ENCODE results near the gene TLR6. TPM values are rescaled to one million over a fixed set of nuclear protein-coding genes. Genes with fewer than 3 reads are reported as not detected.
A peak's percentile ranks its signal among the peaks of the same experiment; 100 is the strongest.

TLR6 gene
- total and polyA plus RNA-seq, 2 donors (not counting 1 experiment from before 2014, with no cell fraction given) = 10.0 to 60.6 TPM

GRCh38 chr4:38822748-38823303 lies 33.8 kb downstream of the TLR6 start:
- Histone ChIP-seq H3K4me2 (replicated peaks; ENCODE audit: low read depth, low read length, poor library complexity, severe bottlenecking) (no peak overlapping the region), H3K9ac (ENCODE audit: low read length) (no peak overlapping the region), H3K27ac (ENCODE audit: low read length in 2 of 2) (no peak overlapping the region), H2AFZ (ENCODE audit: insufficient read depth, low read depth, low read length, poor library complexity, severe bottlenecking) (no peak overlapping the region), H3K27me3 (replicated peaks in 1 of 4; ENCODE audit: control extremely low read depth in 1 of 4, control insufficient read depth in 3 of 4, insufficient read depth in 4 of 4, low read length in 3 of 4) (no peaks in the 10 kb centered on the region), H3K9me3 (ENCODE audit: control extremely low read depth in 1 of 3, control insufficient read depth in 2 of 3, insufficient read depth in 1 of 3, low read length in 2 of 3) (peaks cover 0 to 13% (median 12%) of the 10 kb centered on the region in 3 donors), H4K20me1 (ENCODE audit: control insufficient read depth, insufficient read depth, low read length, poor library complexity, severe bottlenecking) (no peaks in the 10 kb centered on the region), H3K4me1 (ENCODE audit: control insufficient read depth in 2 of 2, insufficient read depth in 2 of 2, low read length in 2 of 2) (peaks cover 28 to 29% of the 10 kb centered on the region in 2 donors), H3K79me2 (ENCODE audit: control insufficient read depth, insufficient read depth, low read length) (peaks cover 75% of the 10 kb centered on the region), H3K4me3 (ENCODE audit: control extremely low read depth in 1 of 5, extremely low read depth in 1 of 5, insufficient read depth in 1 of 5, low read depth in 2 of 5, low read length in 4 of 5) (no peak overlapping the region), H3K36me3 (replicated peaks in 1 of 2; ENCODE audit: control extremely low read depth in 1 of 2, control insufficient read depth in 1 of 2, extremely low read depth in 1 of 2, insufficient read depth in 2 of 2, low read length in 1 of 2) (peaks cover 0 to 36% of the 10 kb centered on the region in 2 experiments)
- Mint-ChIP-seq H3K4me3 (no peak overlapping the region), H3K4me1 (peaks cover 40% of the 10 kb centered on the region), H3K27ac (peak overlapping the region; percentile 23), H3K27me3 (no peaks in the 10 kb centered on the region), H3K9me3 (ENCODE audit: insufficient read depth) (peaks cover 10% of the 10 kb centered on the region)
- no peak for DNase-seq
- ChIA-PET CTCF (interaction anchor here (0.6 to 2.7 kb wide), 4 partner anchors 18 to 507 kb away, joined by 3 to 9 read pairs (median 6); partner anchors contain the start of gene TLR10), POLR2A (no interaction called here)
- TF ChIP-seq EZH2 (IDR thresholded peaks at IDR 0.05; ENCODE audit: borderline replicate concordance, insufficient read depth, low read depth, low read length, poor library complexity, severe bottlenecking) (no peak), CTCF (IDR thresholded peaks at IDR 0.05) (no peak)
- WGBS (ENCODE audit: insufficient coverage) = 80% methylated on average over 1 of the region's 5 CpGs
- ATAC-seq (ENCODE audit: low read depth) = no peak
- intact Hi-C loops (cut with micrococcal nuclease) = no loop called here

GRCh38 chr4:38821739-38822138 lies 34.9 kb downstream of the TLR6 start:
- Histone ChIP-seq H3K4me2 (replicated peaks; ENCODE audit: low read depth, low read length, poor library complexity, severe bottlenecking) (no peak overlapping the region), H3K27me3 (replicated peaks in 1 of 4; ENCODE audit: control extremely low read depth in 1 of 4, control insufficient read depth in 3 of 4, insufficient read depth in 4 of 4, low read length in 3 of 4) (no peaks in the 10 kb centered on the region), H3K9me3 (ENCODE audit: control extremely low read depth in 1 of 3, control insufficient read depth in 2 of 3, insufficient read depth in 1 of 3, low read length in 2 of 3) (peaks cover 0 to 13% (median 12%) of the 10 kb centered on the region in 3 donors), H2AFZ (ENCODE audit: insufficient read depth, low read depth, low read length, poor library complexity, severe bottlenecking) (no peak overlapping the region), H3K4me1 (ENCODE audit: control insufficient read depth in 2 of 2, insufficient read depth in 2 of 2, low read length in 2 of 2) (peaks cover 32 to 36% of the 10 kb centered on the region in 2 donors), H3K9ac (ENCODE audit: low read length) (no peak overlapping the region), H3K27ac (ENCODE audit: low read length in 2 of 2) (peak overlapping the region in 1 of 2 donors; percentile 2), H4K20me1 (ENCODE audit: control insufficient read depth, insufficient read depth, low read length, poor library complexity, severe bottlenecking) (no peaks in the 10 kb centered on the region), H3K36me3 (replicated peaks in 1 of 2; ENCODE audit: control extremely low read depth in 1 of 2, control insufficient read depth in 1 of 2, extremely low read depth in 1 of 2, insufficient read depth in 2 of 2, low read length in 1 of 2) (peaks cover 0 to 28% of the 10 kb centered on the region in 2 experiments), H3K4me3 (ENCODE audit: control extremely low read depth in 1 of 5, extremely low read depth in 1 of 5, insufficient read depth in 1 of 5, low read depth in 2 of 5, low read length in 4 of 5) (no peak overlapping the region), H3K79me2 (ENCODE audit: control insufficient read depth, insufficient read depth, low read length) (peaks cover 73% of the 10 kb centered on the region)
- TF ChIP-seq CTCF (IDR thresholded peaks at IDR 0.05) (no peak), EZH2 (IDR thresholded peaks at IDR 0.05; ENCODE audit: borderline replicate concordance, insufficient read depth, low read depth, low read length, poor library complexity, severe bottlenecking) (no peak)
- POLR2A ChIA-PET = interaction anchor here (0.9 kb wide), 1 partner anchor 10 kb away, joined by 3 read pairs; no protein-coding TSS in a partner anchor
- Mint-ChIP-seq H3K9me3 (ENCODE audit: insufficient read depth) (peaks cover 10% of the 10 kb centered on the region), H3K4me3 (no peak overlapping the region), H3K27me3 (no peaks in the 10 kb centered on the region), H3K4me1 (peaks cover 41% of the 10 kb centered on the region), H3K27ac (peak overlapping the region; percentile 41)
- DNase-seq (no peak), ATAC-seq (ENCODE audit: low read depth) (no peak)
- CTCF ChIA-PET = interaction anchor here (1.0 to 2.7 kb wide), 4 partner anchors 16 to 39 kb away, joined by 4 to 9 read pairs (median 6); partner anchors contain the start of gene TLR10
- intact Hi-C loops (cut with micrococcal nuclease) = no loop called here
- WGBS (ENCODE audit: insufficient coverage) = no CpG with 5 or more reads among the region's 3 CpGs
